GM19397 (cell line): ENCODE measurements around the gene SNAI1.
"Not testable (repeated sequence)": the region's sequence is repeated elsewhere in the genome, so short reads cannot be mapped to it uniquely, and the experiment has no call there.

Source experiments
- ATAC-seq: cut with Tn5 transposase; IDR thresholded peaks from one replicate; pipeline ENCODE4 v1.9.1; 2021; ENCODE audit warnings: mild to moderate bottlenecking, moderate library complexity; ENCODE audit not compliant: unreplicated experiment

Gene SNAI1

GRCh38 chr20:50011597-50011996, 28.8 kb downstream of the SNAI1 start:
- ATAC-seq, result not testable (repeated sequence)

DNA sequence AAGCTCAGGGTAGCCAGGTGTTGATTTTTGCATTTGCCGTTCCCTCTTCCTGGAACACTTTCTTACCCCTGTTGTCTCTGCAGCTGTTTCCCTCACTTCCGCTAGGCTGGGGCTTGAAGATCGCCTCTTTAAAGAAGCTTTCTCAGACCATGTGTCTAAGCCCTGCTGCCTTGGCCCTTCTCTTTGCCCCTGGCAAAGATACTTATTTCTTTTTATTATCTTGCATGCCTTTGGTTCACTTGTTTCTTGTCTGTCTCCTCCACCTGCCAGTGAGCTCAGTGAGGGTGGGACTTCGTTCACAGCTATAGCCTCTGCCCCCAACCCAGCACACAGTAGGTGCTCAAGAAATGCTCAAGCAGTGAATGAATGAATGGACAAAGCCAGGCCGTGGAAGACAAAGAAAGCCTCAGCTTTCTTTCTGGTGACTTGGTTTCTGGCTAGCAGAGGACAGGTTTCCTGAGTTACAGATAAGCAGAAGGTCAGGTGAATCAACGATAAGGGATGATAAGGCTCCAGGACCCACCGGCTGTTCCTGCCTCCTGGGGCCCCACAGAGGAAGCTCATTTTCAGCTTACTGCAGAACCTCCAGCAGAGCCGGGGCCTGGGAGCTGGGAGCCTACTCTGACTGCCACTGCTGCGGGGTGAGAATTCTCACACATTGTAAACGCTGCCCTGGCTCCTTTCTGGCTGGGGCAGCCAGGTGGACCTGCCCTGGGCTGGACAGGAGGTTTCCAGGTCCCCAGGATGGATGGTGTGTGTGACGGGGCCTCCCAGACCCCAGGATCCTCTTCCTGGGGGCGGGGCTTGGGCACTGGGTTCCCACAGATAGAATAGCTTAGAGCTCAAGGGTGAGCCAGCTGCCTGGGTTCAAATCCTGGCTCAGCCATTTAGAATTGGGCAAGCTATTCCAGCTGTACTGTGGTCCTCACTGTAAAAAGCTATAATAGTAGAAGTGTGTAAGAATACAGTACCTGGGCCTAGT, 29.8 kb downstream of the SNAI1 start:
- no peak for ATAC-seq

DNA sequence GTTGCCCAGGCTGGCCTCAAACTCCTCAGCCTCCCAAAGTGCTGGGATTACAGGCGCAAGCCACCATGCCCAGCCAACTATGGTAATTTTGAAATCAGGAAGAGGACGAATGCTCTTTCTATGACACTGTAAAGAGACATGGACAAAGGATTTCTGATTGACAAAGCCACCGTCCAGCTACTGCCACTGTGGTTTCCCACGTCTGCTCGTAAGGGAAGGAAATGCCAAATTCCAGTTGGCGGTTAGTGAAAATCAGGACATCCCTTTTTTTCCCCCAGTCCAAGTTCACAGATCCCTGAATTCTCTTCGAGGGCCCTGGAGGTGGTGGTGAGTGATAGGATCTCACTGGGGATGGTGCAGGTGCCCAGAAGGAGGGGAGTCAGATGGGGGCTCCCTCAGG, 31.2 kb downstream of the SNAI1 start:
- ATAC-seq, result no peak

- ATAC-seq, result no peak
Observed at GRCh38 chr20:50014570-50015562, 32.1 kb downstream of the SNAI1 start.

DNA sequence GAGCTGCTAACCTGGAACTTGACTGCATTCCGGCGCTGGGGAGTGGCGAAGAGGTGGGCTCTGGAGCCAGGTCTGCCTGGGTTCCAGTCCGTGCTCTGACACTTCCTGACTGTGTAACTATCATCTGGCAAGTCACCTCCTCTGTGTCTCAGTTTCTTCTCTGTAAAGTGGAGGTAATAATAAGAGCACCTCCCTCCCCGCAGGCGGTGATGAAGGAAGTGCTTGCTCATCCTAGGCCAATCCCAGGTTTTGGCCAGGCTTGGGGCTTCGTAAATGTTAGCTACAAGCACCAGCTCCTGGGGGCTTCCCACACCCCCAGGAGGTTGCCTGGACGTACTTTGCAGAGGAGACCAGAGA, 32.8 kb downstream of the SNAI1 start:
- ATAC-seq, result no peak

DNA sequence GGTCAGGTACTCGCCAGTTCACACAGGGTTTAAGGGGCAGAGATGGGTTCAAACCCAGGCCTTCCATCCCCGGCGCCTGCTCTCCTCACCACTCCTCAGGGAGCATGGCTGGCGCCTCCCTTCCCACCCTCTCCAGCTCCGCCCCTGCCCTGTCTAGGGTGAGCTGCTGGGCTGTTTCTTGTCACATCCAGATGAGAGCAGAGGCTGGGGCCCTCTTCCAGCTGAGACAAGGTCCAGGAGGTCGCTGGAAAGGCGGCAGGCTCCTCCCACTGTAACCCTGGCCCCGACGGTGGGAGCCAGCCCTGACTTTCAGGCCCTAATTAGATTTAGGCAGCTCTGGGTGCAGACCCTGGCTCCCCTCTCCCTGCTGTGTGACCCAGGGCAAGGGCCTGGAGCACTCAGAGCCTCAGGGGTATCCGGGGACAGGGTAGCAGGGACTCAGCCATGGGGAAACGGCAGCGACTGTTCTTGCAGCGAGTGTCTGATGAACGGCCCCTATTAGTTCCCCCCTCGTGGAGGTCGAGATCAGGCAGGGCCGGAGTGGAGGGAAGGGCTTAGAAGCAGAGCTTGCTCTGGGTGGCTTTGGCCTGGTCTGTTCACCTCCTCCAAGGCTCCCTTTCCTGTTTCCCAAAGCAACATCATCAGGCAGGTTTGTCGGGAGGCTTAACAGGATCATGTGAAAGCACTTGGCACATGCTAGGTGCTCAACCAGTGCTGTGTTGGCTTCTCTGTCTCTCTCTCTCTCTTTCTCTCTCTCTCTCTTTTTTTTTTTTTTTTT, 33.4 kb downstream of the SNAI1 start:
- no peak for ATAC-seq

- ATAC-seq, result no peak
Observed at GRCh38 chr20:50017160-50017559, 34.4 kb downstream of the SNAI1 start.

GRCh38 chr20:50017576-50018248, 34.9 kb downstream of the SNAI1 start:
- no peak for ATAC-seq

DNA sequence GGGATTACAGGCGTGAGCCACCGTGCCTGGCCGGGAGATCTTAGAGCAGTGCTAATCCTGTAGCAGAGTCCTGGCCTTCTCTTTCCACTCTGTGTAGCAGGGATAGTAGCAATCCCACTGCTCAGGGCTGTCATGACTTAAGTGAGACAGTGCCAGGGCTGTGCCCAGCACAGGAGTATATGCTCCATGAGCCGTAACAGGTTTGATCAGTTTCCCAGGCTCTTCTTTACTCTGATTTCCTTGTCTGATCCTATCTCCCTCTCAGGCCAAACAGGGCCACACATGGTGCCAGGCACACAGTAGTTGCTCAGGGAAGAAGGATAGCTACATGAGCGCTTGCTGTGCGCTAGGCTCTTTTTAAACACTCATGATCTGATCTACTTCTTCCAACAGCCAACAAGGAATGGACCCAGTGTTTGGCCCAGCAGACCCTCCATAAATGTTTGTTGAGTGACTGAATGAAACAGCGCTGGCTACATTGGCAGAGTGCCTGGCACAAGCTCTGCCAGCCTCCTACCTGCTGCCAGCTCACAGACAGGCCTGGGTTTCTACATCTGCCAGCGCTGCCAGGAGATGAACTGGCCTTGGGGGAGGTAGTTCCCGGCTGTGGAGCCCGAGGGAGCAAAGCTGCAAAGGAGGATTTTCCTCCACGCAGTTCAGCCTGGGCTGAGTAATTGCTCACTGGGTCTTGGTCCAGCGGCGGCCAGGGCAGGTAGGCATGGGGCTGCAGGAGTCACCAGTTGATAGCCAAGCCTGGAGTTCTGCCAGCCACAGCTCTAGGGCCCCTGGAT, 36.9 kb downstream of the SNAI1 start:
- ATAC-seq, result no peak

DNA sequence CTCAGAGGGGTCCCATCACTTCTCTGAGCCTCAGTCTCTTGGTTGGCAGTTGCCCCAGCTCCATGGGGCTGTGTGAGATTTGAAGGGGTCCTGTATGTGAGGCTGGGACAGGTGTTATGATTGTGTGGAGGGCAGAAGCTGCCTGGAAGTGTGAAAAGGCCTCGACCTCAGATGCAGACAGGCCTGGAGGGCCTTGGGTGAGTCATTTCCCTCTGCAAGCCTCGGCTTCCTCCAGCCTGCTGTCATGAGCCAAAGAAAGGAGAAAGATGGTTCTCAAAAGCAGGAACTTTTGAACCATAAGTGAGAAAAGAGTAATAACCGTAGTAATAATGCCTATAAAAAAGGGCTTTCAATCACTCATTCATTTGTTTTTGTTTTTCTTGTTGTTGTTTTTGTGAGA, 37.5 kb downstream of the SNAI1 start:
- no peak for ATAC-seq

- ATAC-seq, result no peak
Observed at GRCh38 chr20:50022676-50023075, 39.9 kb downstream of the SNAI1 start.

DNA sequence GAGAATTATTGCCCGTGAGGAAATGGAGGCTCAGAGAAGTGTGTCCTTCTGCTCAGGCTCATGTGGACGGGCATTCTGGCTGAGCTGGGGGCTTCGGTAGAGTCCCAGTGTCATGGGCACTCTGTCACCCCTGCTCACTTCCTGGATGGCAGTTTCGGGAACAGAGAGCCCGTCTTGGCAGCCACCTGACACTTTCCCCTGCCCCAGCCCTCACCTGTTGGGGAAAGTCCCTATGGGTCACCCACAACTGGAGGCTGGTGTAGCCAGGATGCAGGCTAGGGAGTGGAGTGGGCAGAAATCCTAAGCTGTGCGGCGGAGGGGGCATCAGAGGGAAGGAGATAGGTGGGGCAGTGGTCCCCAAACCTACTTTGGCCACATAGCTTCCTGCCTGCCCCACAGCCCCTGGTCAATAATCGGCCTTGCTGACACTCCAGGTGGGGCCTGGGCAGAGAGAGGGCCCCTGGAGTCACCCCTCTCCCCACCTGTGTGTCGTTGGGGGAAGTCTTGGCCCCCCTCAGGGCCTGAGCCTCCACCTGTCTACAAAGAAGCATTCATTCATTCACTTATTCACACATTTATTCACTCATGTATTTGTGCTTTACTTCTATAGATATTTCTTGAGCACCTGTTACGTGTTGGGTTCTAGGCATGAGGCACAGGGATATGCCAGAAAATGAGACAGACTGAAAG, 40.5 kb downstream of the SNAI1 start:
- no peak for ATAC-seq

DNA sequence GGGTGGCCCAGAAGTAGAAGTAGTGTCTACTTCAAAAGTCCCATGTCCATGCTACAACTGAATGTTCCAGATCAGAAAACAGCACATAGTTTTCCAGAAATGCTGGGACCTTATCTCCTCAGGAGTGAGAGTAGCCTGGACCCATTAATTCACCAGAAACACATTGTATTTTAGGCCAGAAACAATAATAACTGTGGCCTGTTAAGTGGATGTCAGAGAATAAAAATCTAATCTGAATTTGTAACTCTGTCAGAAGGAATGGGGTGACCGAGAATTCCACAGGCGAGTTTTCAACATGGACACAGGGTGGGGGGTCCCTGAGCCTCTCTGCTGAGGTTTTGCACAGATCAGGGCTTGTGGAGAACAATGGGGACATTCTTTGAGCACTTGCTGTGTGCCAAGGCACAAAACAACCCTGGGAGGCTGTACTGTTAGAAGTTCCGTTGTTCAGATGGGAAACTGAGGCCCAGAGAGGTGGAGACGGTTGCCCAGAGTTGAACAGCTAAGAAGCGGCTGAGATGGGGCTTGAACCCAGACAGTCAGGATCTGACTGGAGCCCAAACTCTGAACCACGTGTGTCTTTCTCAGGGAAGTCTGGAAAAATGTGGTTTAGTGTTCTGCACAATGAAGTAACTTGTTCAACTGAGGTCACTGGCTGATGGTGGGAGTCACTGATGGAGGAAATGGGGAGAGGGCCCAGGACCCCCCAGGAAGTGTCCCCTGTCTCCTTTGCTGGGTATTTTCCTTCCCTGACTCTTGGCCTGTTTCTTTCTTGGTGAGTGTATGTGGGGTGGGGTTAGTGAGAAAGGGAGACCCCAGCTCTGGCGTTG, 44.2 kb downstream of the SNAI1 start:
- no peak for ATAC-seq

- ATAC-seq, result no peak
Observed at GRCh38 chr20:50027611-50028105, 44.9 kb downstream of the SNAI1 start.

- no peak for ATAC-seq
Observed at GRCh38 chr20:50029083-50029696, 46.4 kb downstream of the SNAI1 start.

DNA sequence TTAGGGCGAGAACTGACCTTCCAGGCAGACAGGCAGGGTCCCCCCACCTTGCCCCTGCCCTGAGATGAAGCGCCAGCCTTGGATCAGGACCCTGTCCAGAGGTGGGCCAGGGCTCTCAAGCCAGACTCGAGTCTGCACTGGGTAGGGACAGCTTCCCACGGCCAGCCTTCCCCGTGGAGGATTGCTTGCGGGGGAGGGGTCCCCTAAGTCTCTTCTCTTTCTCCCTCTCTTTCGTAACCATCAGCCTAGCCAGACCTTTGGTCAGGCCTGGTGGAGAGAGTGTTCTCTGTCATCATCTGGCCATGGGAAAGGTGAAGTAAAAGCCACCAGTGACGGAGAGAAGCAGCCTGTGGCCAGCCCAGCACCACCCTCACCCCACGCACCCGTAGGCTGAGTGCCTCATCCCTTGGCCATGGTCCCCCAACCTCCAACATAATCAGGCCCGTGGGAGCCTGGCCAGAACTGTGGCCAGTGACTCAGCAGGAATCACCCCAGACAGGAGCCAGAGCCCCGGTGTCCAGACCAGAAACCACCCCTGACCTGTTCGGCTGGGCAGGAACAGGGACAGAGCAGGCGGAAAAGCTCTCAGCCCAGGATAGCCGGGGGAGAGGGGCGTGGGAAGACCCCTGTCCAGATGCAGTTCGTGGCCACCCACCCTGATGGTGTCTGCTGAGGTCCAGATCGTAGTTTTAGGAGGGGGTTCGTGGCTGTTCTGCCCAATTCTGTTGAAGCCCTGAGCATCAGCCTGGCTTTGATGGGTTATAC, 47.1 kb downstream of the SNAI1 start:
- no peak for ATAC-seq
